Skeletal muscle satellite cell (primary cell): ENCODE data around the gene DNLZ.

Experiments
- H3K27me3 ChIP-seq: 2 replicates; pipeline ENCODE4 v1.7.0; 2013; ENCODE audit warnings: low read length; ENCODE audit not compliant: control insufficient read depth, insufficient read depth
- H3K36me3 ChIP-seq: 2 replicates; pipeline ENCODE4 v1.7.0; 2013; ENCODE audit warnings: mild to moderate bottlenecking, control low read depth, low read length; ENCODE audit not compliant: insufficient read depth
- H3K4me1 ChIP-seq: 2 replicates; pipeline ENCODE4 v1.7.0; 2013; ENCODE audit warnings: low read length; ENCODE audit not compliant: control insufficient read depth, insufficient read depth
- H3K4me2 ChIP-seq: 2 replicates; pipeline ENCODE4 v1.7.0; 2013; ENCODE audit warnings: mild to moderate bottlenecking, low read length
- H3K4me3 ChIP-seq: 2 replicates; pipeline ENCODE4 v1.7.0; 2013; ENCODE audit warnings: low read length
- H3K9ac ChIP-seq: 2 replicates; pipeline ENCODE4 v1.7.0; 2013; ENCODE audit warnings: mild to moderate bottlenecking, low read depth, low read length, moderate library complexity
- H3K9me3 ChIP-seq: replicated peaks from 2 replicates; pipeline ENCODE4 v1.7.0; 2013; ENCODE audit warnings: mild to moderate bottlenecking, control low read depth, low read length

Gene DNLZ

GRCh38 chr9:136395020-136395340 is 31.4 kb upstream of the DNLZ start:
- Histone ChIP-seq H3K9me3 (no peaks in the 10 kb centered on the region), H3K9ac (no peak overlapping the region), H3K36me3 (peaks cover 61% of the 10 kb centered on the region)

DNA sequence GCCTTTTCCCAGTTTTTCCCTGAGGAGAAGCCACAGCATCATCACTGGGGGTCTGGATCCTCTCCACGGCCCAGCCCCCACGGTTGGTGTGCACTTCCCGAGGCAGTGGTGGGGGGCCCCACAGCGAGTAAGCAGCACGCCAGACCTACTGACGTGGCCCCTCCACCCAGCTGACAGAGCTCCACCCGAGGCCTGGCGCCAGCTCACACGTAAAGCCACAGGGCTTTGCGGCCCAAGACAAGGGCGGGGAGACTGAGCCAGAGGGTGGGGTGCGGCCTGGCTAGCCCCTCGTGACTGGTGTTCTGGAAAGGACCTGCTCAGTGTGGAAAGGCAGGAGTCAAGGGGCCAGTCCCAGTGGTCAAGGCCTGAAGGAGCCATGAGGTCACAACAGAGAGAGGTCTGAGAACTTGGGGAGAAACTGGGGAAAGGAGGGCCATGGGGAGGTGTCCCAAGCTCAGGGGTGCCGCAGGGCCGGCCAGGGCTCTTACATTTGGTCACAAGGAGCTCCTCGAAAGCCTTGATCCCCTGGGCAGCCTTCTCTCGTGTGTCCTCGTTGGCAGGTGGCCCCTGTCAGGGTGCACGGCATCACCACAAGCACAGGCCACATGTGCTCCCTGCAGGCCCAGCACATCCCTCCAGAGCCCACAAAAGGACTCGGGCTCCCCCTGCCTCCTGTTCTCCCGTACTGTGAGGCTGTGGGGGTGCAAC is 30.9 kb upstream of the DNLZ start:
- H3K4me3 ChIP-seq = no peak overlapping the region
- H3K36me3 ChIP-seq = peaks cover 63% of the 10 kb centered on the region
- no peak overlapping the region for H3K9ac ChIP-seq

More at GRCh38 chr9:136395020-136395340, 31.4 kb upstream of the DNLZ start:
- H3K4me3 ChIP-seq = no peak overlapping the region
- H3K27me3 ChIP-seq = no peaks in the 10 kb centered on the region
- H3K4me2 ChIP-seq = no peak overlapping the region
- H3K4me1 ChIP-seq = peaks cover 11% of the 10 kb centered on the region

GRCh38 chr9:136393531-136393930 is 30.0 kb upstream of the DNLZ start:
- Histone ChIP-seq H3K4me3 (no peak overlapping the region), H3K9ac (no peak overlapping the region), H3K27me3 (no peaks in the 10 kb centered on the region), H3K4me2 (no peak overlapping the region), H3K4me1 (peaks cover 5% of the 10 kb centered on the region), H3K36me3 (peaks cover 69% of the 10 kb centered on the region), H3K9me3 (no peaks in the 10 kb centered on the region)

More for the DNA sequence above, 30.9 kb upstream of the DNLZ start:
- Histone ChIP-seq H3K4me1 (peaks cover 11% of the 10 kb centered on the region), H3K9me3 (no peaks in the 10 kb centered on the region), H3K27me3 (no peaks in the 10 kb centered on the region), H3K4me2 (no peak overlapping the region)

DNA sequence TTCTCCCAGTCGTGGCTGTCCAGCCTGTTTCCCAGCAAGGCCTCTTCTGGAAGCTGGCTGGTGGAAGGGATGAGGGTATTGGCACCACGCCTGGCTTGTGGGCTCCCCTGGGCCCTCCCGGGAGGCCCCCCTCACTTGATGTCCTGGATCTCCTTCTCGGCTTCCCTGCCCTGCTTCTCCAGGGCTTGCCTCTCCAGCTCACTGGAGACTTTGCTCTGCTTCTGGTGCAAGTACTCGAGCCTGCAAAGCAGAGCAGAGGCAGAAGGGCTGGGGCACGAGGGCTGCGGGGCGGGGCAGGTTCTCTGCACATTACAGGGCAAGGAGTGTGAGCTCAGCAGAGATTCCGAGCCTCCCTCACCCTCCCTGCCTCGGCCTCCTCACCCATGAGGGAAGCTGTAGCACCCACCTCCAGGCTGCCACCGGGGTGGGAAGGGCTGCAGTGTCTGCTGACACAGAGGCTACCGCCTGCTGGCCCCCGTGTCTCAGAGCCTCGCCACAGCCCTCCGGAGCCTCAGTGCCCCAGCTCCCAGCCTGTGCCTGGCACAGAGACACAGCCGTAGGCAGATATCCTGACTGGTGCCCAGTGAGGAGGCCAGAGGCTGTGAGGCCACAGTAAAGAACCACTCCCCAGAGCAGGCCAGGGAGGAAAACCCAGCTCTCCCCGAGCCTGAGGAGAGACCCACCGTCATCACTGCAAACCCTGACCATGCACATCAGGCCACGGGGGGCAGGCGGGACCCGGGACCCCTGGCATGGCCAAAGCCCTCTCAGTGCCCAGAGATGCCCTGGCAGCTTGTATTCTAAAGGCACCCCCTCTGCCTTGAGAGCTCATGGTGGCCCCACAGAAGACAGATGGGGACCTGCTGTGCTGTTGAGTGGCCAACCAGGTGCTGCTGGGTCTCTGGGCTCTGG is 29.2 kb upstream of the DNLZ start:
- H3K9ac ChIP-seq = no peak overlapping the region
- H3K36me3 ChIP-seq = peaks cover 75% of the 10 kb centered on the region
- H3K4me2 ChIP-seq = no peak overlapping the region
- H3K4me3 ChIP-seq = no peak overlapping the region
- H3K4me1 ChIP-seq = no peaks in the 10 kb centered on the region
- H3K27me3 ChIP-seq = no peaks in the 10 kb centered on the region
- H3K9me3 ChIP-seq = no peaks in the 10 kb centered on the region

- no peaks in the 10 kb centered on the region for H3K4me1 ChIP-seq
- no peaks in the 10 kb centered on the region for H3K9me3 ChIP-seq
- H3K27me3 ChIP-seq = no peaks in the 10 kb centered on the region
- H3K9ac ChIP-seq = no peak overlapping the region
- H3K36me3 ChIP-seq = peaks cover 80% of the 10 kb centered on the region
- H3K4me3 ChIP-seq = no peak overlapping the region
- H3K4me2 ChIP-seq = no peak overlapping the region
Observed at GRCh38 chr9:136391737-136392537, 28.4 kb upstream of the DNLZ start.

GRCh38 chr9:136389396-136389795 is 25.9 kb upstream of the DNLZ start:
- peaks cover 76% of the 10 kb centered on the region for H3K36me3 ChIP-seq
- no peaks in the 10 kb centered on the region for H3K9me3 ChIP-seq
- H3K9ac ChIP-seq = no peak overlapping the region
- no peak overlapping the region for H3K4me2 ChIP-seq
- H3K4me3 ChIP-seq = no peak overlapping the region
- no peaks in the 10 kb centered on the region for H3K4me1 ChIP-seq
- no peaks in the 10 kb centered on the region for H3K27me3 ChIP-seq

DNA sequence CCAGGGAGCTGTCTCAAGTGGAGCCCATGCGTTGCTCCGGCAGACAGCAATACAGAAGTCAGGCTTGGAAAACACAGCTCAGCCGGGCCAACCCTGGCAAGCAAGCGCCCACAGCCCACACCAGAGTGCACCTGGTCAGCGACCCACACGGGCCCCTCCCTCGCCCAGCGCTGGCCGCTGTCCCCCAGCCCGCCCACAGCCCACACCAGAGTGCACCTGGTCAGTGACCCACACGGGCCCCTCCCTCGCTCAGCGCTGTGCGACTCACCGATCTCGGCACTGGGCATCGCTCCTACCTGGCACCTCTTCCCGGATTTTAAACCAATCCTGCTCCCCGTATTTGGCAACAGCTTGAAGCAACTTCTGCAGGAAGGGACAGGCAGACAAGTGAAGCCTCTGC is 23.7 kb upstream of the DNLZ start:
- Histone ChIP-seq H3K9ac (no peak overlapping the region), H3K27me3 (no peaks in the 10 kb centered on the region), H3K4me1 (no peaks in the 10 kb centered on the region), H3K4me2 (no peak overlapping the region), H3K9me3 (no peaks in the 10 kb centered on the region), H3K4me3 (no peak overlapping the region), H3K36me3 (peaks cover 75% of the 10 kb centered on the region)

DNA sequence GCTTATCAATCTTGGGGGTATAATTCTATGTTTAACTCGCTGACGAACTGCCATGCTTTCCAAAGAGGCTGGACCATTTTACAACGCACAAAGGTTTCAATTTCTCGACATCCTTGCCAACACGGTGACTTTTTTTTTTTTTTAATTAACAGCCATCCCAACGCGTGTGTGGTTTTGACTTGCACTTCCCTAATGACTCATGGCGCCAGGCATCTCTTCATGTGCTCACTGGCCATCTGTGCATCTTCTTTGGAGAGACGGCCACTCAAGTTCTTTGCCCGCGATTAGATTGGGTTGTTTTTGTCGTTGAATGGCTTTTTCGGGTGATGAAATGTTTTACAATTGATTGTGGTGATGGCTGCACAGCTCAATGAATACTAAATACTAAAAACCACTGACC is 22.5 kb upstream of the DNLZ start:
- H3K36me3 ChIP-seq = peaks cover 70% of the 10 kb centered on the region
- no peaks in the 10 kb centered on the region for H3K9me3 ChIP-seq
- no peak overlapping the region for H3K4me2 ChIP-seq

DNA sequence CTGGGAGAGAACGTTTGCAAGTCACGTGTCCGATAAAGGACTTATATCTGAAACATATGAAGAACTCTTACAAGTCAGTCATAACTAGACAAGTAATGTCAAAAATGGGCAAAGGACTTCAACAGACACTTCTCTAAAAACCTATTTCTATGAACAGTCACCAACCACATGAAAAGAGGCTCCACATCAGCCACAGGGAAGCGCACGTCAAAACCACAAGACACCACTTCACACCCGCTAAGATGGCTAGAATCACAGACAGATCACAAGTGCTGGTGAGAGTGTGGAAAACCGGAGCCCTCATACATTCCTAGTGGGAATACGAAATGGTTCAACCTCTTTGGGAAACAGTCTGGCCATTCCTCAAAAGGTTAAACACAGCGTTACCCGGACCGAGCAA is 21.5 kb upstream of the DNLZ start:
- Histone ChIP-seq H3K27me3 (no peaks in the 10 kb centered on the region), H3K4me3 (no peak overlapping the region), H3K36me3 (peaks cover 74% of the 10 kb centered on the region), H3K9ac (no peak overlapping the region), H3K9me3 (no peaks in the 10 kb centered on the region), H3K4me2 (no peak overlapping the region), H3K4me1 (no peaks in the 10 kb centered on the region)

More for the DNA sequence above, 22.5 kb upstream of the DNLZ start:
- no peak overlapping the region for H3K9ac ChIP-seq
- no peaks in the 10 kb centered on the region for H3K4me1 ChIP-seq
- no peak overlapping the region for H3K4me3 ChIP-seq
- no peaks in the 10 kb centered on the region for H3K27me3 ChIP-seq

DNA sequence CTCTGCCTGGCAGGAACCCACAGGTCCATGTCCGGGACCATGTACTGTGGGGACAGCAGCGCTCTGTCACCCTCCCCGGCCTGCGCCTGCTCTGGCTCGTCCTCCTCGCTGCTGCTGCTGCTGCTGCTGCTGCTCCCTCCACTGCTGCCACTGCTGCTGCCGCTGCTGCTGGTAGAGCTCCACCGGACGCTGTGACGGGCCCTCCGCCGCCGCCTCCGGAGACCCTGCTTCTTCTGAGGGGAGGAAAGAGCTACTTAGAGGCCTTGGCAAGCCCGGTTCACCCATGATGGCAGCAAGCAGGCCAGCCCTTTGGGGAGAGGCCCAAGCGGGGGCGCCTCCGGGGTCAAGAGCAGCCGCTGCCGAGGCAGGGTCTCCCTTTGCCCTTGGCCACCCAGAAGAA is 19.9 kb upstream of the DNLZ start:
- Histone ChIP-seq H3K9me3 (no peaks in the 10 kb centered on the region), H3K9ac (no peak overlapping the region)

GRCh38 chr9:136381966-136382513 is 18.5 kb upstream of the DNLZ start:
- Histone ChIP-seq H3K27me3 (no peaks in the 10 kb centered on the region), H3K9ac (no peak overlapping the region), H3K36me3 (peaks cover 58% of the 10 kb centered on the region), H3K9me3 (no peaks in the 10 kb centered on the region), H3K4me3 (no peak overlapping the region), H3K4me1 (no peaks in the 10 kb centered on the region), H3K4me2 (no peak overlapping the region)

More for the DNA sequence above, 19.9 kb upstream of the DNLZ start:
- no peak overlapping the region for H3K4me2 ChIP-seq
- H3K27me3 ChIP-seq = no peaks in the 10 kb centered on the region
- no peak overlapping the region for H3K4me3 ChIP-seq
- no peaks in the 10 kb centered on the region for H3K4me1 ChIP-seq
- peaks cover 67% of the 10 kb centered on the region for H3K36me3 ChIP-seq
